DOHH2 (cell line): Measurements from ENCODE around the gene RUNDC3A.

Source experiments
- EZH2phosphoT487 ChIP-seq: fragments of 200-600 bp; sonication (generic); IDR thresholded peaks from 2 replicates; pipeline ENCODE4 v1.6.1; 2017; ENCODE audit warnings: borderline replicate concordance, mild to moderate bottlenecking, antibody characterized with exemption, low read length, moderate library complexity, mixed read lengths
- TF ChIP-seq, protein P1 (sequence below): fragments of 200-600 bp; sonication (generic); IDR thresholded peaks from one replicate; pipeline ENCODE4 v1.5.1; 2014; ENCODE audit warnings: antibody characterized with exemption, mild to moderate bottlenecking, low read depth, low read length; ENCODE audit not compliant: poor library complexity, severe bottlenecking

GRCh38 chr17:44267818-44268490 lies 40.4 kb upstream of the RUNDC3A start, which contains the start of gene SLC4A1:
- TF ChIP-seq, protein P1, sequence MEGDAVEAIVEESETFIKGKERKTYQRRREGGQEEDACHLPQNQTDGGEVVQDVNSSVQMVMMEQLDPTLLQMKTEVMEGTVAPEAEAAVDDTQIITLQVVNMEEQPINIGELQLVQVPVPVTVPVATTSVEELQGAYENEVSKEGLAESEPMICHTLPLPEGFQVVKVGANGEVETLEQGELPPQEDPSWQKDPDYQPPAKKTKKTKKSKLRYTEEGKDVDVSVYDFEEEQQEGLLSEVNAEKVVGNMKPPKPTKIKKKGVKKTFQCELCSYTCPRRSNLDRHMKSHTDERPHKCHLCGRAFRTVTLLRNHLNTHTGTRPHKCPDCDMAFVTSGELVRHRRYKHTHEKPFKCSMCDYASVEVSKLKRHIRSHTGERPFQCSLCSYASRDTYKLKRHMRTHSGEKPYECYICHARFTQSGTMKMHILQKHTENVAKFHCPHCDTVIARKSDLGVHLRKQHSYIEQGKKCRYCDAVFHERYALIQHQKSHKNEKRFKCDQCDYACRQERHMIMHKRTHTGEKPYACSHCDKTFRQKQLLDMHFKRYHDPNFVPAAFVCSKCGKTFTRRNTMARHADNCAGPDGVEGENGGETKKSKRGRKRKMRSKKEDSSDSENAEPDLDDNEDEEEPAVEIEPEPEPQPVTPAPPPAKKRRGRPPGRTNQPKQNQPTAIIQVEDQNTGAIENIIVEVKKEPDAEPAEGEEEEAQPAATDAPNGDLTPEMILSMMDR = no peak
- TF ChIP-seq EZH2phosphoT487 = no peak
